Ureter (tissue), 1 donor: ENCODE results near the gene RASGRP3. TPM values are rescaled to one million over a fixed set of nuclear protein-coding genes. Genes with fewer than 3 reads are reported as not detected.
"Not testable (repeated sequence)": the region's sequence is repeated elsewhere in the genome, so short reads cannot be mapped to it uniquely, and the experiment has no call there.

ENCODE experiments used
- DNase-seq: peaks from one replicate; pipeline ENCODE4 v3.0.0-alpha.2; 2020; ENCODE audit warnings: low spot score
- total RNA-seq: library from RNA; stranded (reverse); gene quantifications from one replicate; pipeline ENCODE4 v1.2.4, GENCODE V29; 2023
- donor health status: DM: yes; HTN: yes; CAD: no.

Gene RASGRP3
- total RNA-seq = 9.9 TPM

- DNase-seq = peak; percentile 84
Measured at GRCh38 chr2:33476131-33476792, at the start of gene RASGRP3. RASGRP3 (plus strand) TSS chr2:33476649; CDS start chr2:33515137, 38,488 bp downstream.

- DNase-seq = peak; percentile 47
Measured at GRCh38 chr2:33426666-33427231, 49.7 kb upstream of the RASGRP3 start.

- DNase-seq = no peak
Measured at GRCh38 chr2:33430077-33430476, 46.4 kb upstream of the RASGRP3 start.

GRCh38 chr2:33430856-33431255 lies 45.6 kb upstream of the RASGRP3 start:
- DNase-seq = no peak

GRCh38 chr2:33432871-33433270 lies 43.6 kb upstream of the RASGRP3 start:
- DNase-seq = no peak

- DNase-seq = no peak
Measured at GRCh38 chr2:33433279-33434235, 42.9 kb upstream of the RASGRP3 start.

GRCh38 chr2:33435518-33435917 lies 40.9 kb upstream of the RASGRP3 start:
- no peak for DNase-seq

- DNase-seq = no peak
Measured at GRCh38 chr2:33436083-33436482, 40.4 kb upstream of the RASGRP3 start.

GRCh38 chr2:33437297-33437696 lies 39.2 kb upstream of the RASGRP3 start:
- no peak for DNase-seq

GRCh38 chr2:33437815-33438214 lies 38.6 kb upstream of the RASGRP3 start:
- DNase-seq = no peak

GRCh38 chr2:33441235-33441810 lies 35.1 kb upstream of the RASGRP3 start:
- peak; percentile 64 for DNase-seq

- not testable (repeated sequence) for DNase-seq
Measured at GRCh38 chr2:33442052-33442451, 34.4 kb upstream of the RASGRP3 start.

- DNase-seq = no peak
Measured at GRCh38 chr2:33442528-33443079, 33.8 kb upstream of the RASGRP3 start.

- DNase-seq = no peak
Measured at GRCh38 chr2:33443274-33443829, 33.1 kb upstream of the RASGRP3 start.

GRCh38 chr2:33444967-33445366 lies 31.5 kb upstream of the RASGRP3 start:
- no peak for DNase-seq

- DNase-seq = no peak
Measured at GRCh38 chr2:33448220-33448899, 28.1 kb upstream of the RASGRP3 start.

- no peak for DNase-seq
Measured at GRCh38 chr2:33451214-33451613, 25.2 kb upstream of the RASGRP3 start.

- no peak for DNase-seq
Measured at GRCh38 chr2:33451825-33452224, 24.6 kb upstream of the RASGRP3 start.

GRCh38 chr2:33452545-33452944 lies 23.9 kb upstream of the RASGRP3 start:
- DNase-seq = no peak

GRCh38 chr2:33453905-33454479 lies 22.5 kb upstream of the RASGRP3 start:
- no peak for DNase-seq
